Dermis blood vessel endothelial cell (primary cell): Measurements from ENCODE around the gene MBP. TPM values are rescaled to one million over a fixed set of nuclear protein-coding genes. Genes with fewer than 3 reads are reported as not detected.

Experiments
- DNase-seq: peaks from one replicate; pipeline ENCODE4 v3.0.0; 2010
- total RNA-seq: library from RNA; depleted of rRNA; stranded (reverse); fragments of >200 nt; gene quantifications from 2 replicates; pipeline ENCODE4 v1.2.3, GENCODE V29; 2014

MBP gene
- total RNA-seq, 1 donor from 2014 or later, result 6.3 TPM

- peak; percentile 29 for DNase-seq
Measured at GRCh38 chr18:77100751-77101355, 31.7 kb downstream of the MBP start.

DNA sequence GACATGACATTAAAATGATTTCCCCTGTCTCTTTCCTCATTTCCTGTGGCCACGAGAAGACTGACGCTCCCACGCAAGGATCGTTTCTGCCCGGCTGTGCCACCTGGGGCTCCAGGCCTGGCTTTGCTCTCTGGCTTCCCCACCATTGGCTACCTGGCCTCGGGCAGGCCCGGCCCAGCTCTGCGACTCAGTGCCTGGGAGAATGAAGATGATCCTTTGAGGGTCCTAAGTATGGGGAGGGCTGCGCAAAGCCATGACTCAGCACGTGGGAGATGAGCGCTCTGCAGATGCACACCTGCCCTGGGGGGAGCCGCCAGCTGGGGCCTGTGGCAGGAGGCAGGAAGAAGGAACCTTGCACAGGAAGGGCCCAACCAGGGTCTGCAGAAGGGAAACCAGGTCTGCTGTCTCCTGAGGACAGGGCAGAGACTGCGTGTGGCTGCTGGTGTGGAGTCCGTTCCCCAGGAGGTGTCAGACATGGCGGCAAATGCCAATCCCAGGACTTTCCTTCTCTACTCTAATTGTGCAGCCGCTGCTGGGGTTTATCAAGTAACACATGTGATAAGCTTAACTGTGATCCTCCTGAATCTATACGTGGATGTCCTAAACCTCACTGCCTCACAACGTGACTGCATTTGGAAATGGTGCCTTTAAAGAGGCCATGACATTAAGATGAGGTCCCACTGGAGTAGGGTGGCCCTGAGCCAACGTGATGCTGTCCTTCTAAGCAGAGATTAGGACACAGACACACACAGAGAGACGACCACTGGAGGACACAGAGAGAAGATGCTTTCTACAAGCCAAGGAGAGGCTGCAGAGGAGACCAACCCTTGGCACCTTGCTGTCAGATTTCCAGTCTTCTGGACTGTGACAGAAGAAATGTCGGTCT is 32.9 kb downstream of the MBP start:
- no peak for DNase-seq

- DNase-seq, result no peak
Measured at GRCh38 chr18:77098538-77099174, 33.9 kb downstream of the MBP start.

GRCh38 chr18:77098029-77098428 is 34.6 kb downstream of the MBP start:
- DNase-seq, result no peak

DNA sequence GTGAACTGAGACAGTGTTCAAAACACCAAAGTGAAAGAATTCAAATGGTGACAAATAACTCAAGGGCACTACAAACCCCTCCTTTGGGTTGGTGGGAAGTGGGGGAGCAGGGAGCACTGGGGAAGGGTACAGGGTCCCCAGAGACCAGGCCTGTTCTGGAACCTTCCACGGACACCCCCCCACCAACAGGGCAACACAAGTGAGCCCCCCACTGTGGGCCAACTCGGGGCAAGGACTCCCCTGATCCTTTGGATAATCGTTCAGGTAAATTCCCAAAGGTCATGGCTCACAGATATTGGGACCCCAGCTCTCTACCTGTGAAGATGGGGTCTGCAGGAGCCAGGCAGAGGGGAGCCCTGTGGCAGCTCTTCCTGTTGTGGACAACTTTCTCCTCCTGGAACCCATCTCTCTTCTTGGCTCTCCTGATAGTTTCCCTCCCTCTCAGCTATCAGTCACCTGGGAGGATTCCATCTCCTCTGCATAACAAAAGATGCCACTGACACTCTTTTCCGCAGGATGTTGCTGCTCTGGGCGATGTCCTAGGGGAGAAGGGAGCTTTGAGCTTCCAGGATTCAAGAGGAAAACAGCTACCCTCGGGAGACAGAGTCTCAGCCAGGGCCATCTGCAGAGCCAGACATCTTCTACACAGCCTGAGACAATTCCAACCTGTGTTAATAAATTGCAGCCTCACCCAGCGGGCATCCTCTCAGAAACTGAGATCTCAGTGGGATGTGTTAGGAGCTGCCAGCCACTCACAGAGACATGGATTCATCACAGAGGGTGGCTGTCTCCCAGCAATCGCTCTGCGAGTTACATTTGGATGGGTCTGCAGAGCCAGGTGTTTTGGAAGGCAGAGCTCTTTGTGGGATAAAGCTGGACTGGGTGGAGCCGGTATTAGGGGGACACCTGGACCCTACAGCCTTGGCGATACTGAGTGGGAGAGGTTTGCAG is 35.4 kb downstream of the MBP start:
- DNase-seq, result no peak

DNA sequence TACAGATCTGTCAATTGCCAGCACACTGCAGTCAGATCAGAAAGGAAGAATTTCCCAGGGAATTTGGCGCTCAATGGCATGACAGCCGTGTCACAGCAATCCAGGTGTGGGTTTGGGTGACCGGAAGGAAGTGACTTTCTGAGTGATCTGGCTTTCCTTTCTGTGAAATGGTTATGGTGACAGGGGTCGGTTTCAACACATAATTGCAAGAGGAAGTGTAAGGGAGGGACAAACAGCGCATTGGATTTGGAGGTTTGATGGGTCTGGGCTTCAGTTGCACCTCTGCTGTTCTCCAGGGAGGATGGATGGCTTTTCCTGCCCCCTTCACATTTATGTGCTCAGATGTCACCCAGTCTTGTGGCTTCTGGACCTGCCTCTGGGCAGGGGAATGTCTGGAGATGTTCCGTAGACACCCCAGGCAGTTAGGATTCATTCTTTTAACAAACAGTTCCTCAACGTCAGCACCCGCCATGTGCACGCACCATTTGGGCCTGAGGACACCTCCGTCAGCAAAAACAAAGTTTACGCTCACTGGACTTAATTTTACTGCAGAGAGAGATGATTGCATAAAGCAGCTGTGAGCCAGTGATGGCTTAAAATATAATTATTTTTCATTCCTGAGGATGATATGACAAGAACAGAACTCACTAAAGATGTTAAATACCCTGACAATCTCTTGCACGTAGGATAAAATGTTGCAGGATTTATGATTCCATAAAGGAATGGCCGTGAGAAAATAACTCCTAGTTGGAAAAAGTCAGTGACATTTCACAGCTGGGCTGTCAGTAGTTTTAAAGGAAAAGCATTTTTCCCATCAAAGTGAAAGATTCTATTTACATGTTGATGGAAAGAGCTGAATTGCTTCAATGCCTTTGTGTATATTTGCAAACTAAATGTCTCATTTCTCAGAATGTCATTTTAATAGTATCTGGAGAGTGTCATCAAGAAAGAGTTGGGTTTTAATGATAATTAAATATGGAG is 36.9 kb downstream of the MBP start:
- DNase-seq, result no peak

DNA sequence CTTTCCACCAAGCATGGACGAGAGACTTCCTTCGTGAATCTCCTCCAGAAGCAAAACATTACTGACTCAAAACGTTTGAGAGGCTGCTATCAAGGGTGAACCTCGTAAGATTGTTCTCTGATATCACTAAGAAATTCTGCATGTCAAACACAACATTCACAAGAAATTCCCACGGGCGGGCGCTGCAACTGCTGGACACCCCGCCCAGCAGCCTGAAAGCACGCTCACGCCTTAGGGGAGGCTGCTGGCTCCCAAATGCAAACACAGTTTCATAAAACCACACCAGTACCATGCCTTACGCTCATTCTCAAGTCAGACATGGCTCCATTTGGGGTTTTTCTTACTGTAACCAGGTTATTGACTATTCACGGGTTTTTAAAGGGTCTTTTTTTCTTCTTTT is 39.0 kb downstream of the MBP start:
- DNase-seq, result no peak

DNA sequence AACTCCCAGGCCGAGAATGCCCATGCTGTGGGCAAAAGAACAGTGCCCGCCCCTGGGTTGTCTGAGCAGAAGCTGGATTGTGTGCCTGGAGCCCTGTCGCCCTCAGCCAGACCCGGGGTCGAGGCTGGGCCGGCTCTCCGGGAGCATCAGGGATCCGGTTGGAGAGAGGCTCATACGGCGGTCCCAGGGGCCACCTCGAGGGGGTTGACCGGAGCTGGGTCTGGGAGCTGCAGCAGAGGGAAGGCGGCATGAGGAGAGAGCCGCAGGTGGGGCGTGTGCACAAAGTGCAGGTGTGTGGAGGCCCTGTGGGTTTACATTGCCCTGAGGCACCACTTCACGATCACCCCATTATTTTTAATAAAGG is 39.5 kb downstream of the MBP start:
- no peak for DNase-seq

- DNase-seq, result no peak
Measured at GRCh38 chr18:77092104-77093066, 40.2 kb downstream of the MBP start.

- DNase-seq, result no peak
Measured at GRCh38 chr18:77091366-77091765, 41.2 kb downstream of the MBP start.

- DNase-seq, result no peak
Measured at GRCh38 chr18:77090546-77091174, 41.9 kb downstream of the MBP start.

GRCh38 chr18:77089723-77090285 is 42.8 kb downstream of the MBP start:
- DNase-seq, result no peak

- DNase-seq, result no peak
Measured at GRCh38 chr18:77088963-77089722, 43.4 kb downstream of the MBP start.

DNA sequence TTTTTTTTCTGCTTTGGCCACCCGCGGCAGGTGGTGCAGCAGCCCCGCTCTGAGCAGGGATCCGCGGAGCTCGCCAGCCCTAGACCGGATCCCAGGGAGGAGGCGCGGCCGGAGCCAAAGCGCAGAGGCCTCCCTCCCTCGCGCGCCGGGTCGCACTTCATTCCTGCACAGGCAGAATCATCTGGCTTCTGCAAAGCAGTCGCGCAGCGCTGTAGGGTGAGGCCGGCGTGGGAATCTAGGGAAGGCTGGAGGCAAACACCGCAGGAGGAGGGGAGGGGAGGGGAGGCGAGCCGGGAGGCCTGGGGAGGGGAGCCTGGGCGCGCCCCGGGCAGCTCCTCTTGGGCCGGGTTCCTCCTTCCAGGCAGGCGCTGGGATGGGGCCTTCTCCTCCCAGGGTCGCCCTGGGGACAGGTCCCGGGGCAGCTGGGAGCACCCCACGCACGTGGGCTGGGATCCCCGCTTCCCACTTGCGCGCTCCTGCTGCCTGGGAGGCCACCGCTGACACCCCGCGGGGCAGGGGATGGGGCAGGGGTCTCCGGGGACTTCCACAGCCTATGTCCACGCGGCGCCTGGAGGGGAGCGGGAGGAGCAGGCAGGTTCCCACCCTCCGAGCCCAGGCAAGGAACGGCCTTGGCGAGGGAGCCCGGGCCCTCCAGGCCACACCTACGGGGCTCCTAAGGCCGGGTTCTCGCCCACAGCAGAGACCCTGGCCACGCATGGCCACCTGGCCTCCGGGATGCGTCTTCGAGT is 45.0 kb downstream of the MBP start:
- DNase-seq, result peak; percentile 62

- DNase-seq, result peak; percentile 81
Measured at GRCh38 chr18:77086656-77087392, 45.8 kb downstream of the MBP start.

DNA sequence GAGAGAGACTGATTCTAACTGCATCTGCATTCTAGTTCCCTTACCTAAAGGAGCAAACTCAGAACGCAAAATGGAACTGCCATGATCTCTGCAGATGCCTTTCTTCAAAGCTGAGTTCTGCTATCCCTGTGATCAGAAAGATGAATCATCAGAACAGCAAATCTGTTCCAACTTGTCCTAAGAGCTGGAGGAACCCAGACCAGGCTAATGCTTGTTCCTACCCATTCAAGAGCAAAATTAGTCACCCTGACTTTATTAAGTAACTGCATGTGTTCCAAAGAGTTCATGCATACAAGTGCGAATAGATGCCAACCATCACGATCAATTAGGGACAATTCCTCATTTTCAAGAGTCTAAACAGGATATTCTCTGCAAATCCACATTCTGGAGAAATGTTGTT is 46.5 kb downstream of the MBP start:
- DNase-seq, result peak; percentile 77

GRCh38 chr18:77084688-77085035 is 47.9 kb downstream of the MBP start:
- DNase-seq, result no peak
